ENCODE results near the gene VPS52. TPM values are rescaled to one million over a fixed set of nuclear protein-coding genes. Genes with fewer than 3 reads are reported as not detected.
A peak's percentile ranks its signal among the peaks of the same experiment; 100 is the strongest.

VPS52 gene
- total and polyA plus RNA-seq, 9 of the 15 experiments (the other 6 are each of a cell fraction or from before 2014, with no cell fraction given): 24.4 to 103 (median 40.2) TPM

DNA sequence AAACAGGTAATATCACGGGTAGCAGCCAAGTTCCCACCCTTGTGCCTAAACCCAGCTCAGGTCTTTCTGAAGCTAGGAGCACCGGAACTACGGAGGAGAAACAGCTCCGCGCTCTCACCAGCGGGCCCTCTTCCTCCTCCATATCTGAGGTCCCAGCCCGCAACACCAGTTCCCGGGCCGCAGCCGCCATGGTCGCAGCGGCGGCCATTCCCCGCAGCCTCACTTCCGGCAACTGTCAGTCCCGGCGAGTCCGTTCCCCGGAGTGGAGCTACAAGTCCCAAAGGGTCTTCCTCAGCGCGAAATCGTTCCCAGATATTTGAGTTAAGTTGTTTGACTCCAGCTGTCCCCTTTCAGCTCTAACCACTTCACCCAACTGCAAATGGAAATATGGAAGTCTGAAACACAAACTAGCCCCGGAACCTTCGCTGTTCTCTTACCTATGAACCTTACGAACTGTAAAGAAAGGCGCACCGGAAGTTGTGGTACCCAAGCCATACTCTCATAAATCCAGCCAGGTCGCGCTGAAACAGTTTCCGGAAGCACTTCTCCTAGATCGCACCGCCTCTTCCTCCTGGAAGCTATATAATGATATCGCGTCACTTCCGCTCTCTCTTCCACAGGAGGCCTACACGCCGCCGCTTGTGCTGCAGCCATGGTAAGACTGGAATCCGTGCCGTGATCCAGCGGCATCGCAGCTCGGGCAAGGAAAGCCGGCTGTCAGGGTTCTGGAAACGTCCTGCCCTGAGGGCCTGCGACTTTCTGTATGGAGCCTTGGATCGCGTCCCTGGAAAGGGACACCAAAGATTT lies at the start of gene VPS52, which contains the start of gene RPS18 (continued):
- no peak for TF ChIP-seq HNRNPL (IDR thresholded peaks at IDR 0.05; ENCODE audit: low read depth, low read length)
- TF ChIP-seq, protein P1, sequence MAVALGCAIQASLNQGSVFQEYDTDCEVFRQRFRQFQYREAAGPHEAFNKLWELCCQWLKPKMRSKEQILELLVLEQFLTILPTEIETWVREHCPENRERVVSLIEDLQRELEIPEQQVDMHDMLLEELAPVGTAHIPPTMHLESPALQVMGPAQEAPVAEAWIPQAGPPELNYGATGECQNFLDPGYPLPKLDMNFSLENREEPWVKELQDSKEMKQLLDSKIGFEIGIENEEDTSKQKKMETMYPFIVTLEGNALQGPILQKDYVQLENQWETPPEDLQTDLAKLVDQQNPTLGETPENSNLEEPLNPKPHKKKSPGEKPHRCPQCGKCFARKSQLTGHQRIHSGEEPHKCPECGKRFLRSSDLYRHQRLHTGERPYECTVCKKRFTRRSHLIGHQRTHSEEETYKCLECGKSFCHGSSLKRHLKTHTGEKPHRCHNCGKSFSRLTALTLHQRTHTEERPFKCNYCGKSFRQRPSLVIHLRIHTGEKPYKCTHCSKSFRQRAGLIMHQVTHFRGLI (CRISPR knock-in tag; IDR thresholded peaks at IDR 0.05): peak; percentile 10; the same call in 1 of the 2 replicates
- TF ChIP-seq HEY1 (CRISPR knock-in tag; IDR thresholded peaks at IDR 0.05; ENCODE audit: borderline replicate concordance): peak; percentile 13; the same call in 1 of the 2 replicates
- TF ChIP-seq ZNF311 (CRISPR knock-in tag; IDR thresholded peaks at IDR 0.05): no peak
- 0 out of 2 replicates have a peak, but pooled peaks have one; percentile 32 for TF ChIP-seq ZNF354B (CRISPR knock-in tag; IDR thresholded peaks at IDR 0.05)
- TF ChIP-seq KAT7 (CRISPR knock-in tag; IDR thresholded peaks at IDR 0.05; ENCODE audit: borderline replicate concordance): no peak; the same call in 1 of the 2 replicates
- TF ChIP-seq, protein P2, sequence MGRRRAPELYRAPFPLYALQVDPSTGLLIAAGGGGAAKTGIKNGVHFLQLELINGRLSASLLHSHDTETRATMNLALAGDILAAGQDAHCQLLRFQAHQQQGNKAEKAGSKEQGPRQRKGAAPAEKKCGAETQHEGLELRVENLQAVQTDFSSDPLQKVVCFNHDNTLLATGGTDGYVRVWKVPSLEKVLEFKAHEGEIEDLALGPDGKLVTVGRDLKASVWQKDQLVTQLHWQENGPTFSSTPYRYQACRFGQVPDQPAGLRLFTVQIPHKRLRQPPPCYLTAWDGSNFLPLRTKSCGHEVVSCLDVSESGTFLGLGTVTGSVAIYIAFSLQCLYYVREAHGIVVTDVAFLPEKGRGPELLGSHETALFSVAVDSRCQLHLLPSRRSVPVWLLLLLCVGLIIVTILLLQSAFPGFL (CRISPR knock-in tag; IDR thresholded peaks at IDR 0.05): no peak
- no peak for TF ChIP-seq SAFB (IDR thresholded peaks at IDR 0.05; ENCODE audit: borderline replicate concordance, low read depth, low read length)
- no peak for TF ChIP-seq ETS2 (tag; IDR thresholded peaks at IDR 0.05; ENCODE audit: borderline replicate concordance, poor library complexity, severe bottlenecking)
- no peak for TF ChIP-seq SAFB2 (IDR thresholded peaks at IDR 0.05; ENCODE audit: borderline replicate concordance, low read depth, low read length, severe bottlenecking)
- TF ChIP-seq ZNF23 (CRISPR knock-in tag; IDR thresholded peaks at IDR 0.05): peak; percentile 41; the same call in 1 of the 2 replicates
- TF ChIP-seq SMARCB1 (IDR thresholded peaks at IDR 0.05; ENCODE audit: insufficient read length, low read depth): no peak
- peak; percentile 62; the same call in 1 of the 2 replicates for TF ChIP-seq ZNF263 (CRISPR knock-in tag; IDR thresholded peaks at IDR 0.05; ENCODE audit: borderline replicate concordance)
- TF ChIP-seq TCFL5 (CRISPR knock-in tag; conservative IDR thresholded peaks at IDR 0.05): no peak
- TF ChIP-seq, protein P3, sequence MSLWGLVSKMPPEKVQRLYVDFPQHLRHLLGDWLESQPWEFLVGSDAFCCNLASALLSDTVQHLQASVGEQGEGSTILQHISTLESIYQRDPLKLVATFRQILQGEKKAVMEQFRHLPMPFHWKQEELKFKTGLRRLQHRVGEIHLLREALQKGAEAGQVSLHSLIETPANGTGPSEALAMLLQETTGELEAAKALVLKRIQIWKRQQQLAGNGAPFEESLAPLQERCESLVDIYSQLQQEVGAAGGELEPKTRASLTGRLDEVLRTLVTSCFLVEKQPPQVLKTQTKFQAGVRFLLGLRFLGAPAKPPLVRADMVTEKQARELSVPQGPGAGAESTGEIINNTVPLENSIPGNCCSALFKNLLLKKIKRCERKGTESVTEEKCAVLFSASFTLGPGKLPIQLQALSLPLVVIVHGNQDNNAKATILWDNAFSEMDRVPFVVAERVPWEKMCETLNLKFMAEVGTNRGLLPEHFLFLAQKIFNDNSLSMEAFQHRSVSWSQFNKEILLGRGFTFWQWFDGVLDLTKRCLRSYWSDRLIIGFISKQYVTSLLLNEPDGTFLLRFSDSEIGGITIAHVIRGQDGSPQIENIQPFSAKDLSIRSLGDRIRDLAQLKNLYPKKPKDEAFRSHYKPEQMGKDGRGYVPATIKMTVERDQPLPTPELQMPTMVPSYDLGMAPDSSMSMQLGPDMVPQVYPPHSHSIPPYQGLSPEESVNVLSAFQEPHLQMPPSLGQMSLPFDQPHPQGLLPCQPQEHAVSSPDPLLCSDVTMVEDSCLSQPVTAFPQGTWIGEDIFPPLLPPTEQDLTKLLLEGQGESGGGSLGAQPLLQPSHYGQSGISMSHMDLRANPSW (CRISPR knock-in tag; IDR thresholded peaks at IDR 0.05): peak; percentile 95
- no peak for TF ChIP-seq NFE2L1 (tag; IDR thresholded peaks at IDR 0.05; ENCODE audit: borderline replicate concordance, low read depth)
- TF ChIP-seq SMARCC2 (IDR thresholded peaks at IDR 0.05; ENCODE audit: low read depth): peak; percentile 4; the same call in 1 of the 2 replicates
- TF ChIP-seq ZNF79 (CRISPR knock-in tag; IDR thresholded peaks at IDR 0.05; ENCODE audit: low read depth): no peak
- TF ChIP-seq CREM (IDR thresholded peaks at IDR 0.05; ENCODE audit: low read depth): peak; percentile 99
- TF ChIP-seq CBX2 (IDR thresholded peaks at IDR 0.05; ENCODE audit: insufficient read depth, low read length, poor library complexity, severe bottlenecking): no peak
- peak; percentile 87; the same call in 1 of the 2 replicates for TF ChIP-seq ZNF174 (CRISPR knock-in tag; IDR thresholded peaks at IDR 0.05)
- peak; percentile 39 for TF ChIP-seq MAFK (IDR thresholded peaks at IDR 0.05; ENCODE audit: low read length)
- TF ChIP-seq ERF (CRISPR knock-in tag; IDR thresholded peaks at IDR 0.05): peak; percentile 94
